Keratinocyte (primary cell): Measurements from ENCODE around the gene SAXO1. TPM values are rescaled to one million over a fixed set of nuclear protein-coding genes. Genes with fewer than 3 reads are reported as not detected.

Experiments
- DNase-seq: peaks from one replicate; pipeline ENCODE4 v3.0.0-alpha.2; 2011; ENCODE audit warnings: low read depth, missing footprints, low spot score
- FAIRE-seq: peaks from 2 replicates; lab custom pipeline; 2011; peaks lifted over from hg19 to GRCh38; lab: Jason Lieb, UNC
- H2AFZ ChIP-seq: 2 replicates; pipeline ENCODE4 v1.6.0; 2012; ENCODE audit warnings: low read length, control low read depth, inconsistent platforms; ENCODE audit not compliant: control insufficient read depth
- H3K27ac ChIP-seq: 2 replicates; pipeline ENCODE4 v1.5.1; 2011; ENCODE audit warnings: low read length; ENCODE audit not compliant: control insufficient read depth, insufficient read depth
- H3K27me3 ChIP-seq: 3 replicates; pipeline ENCODE4 v1.6.0; 2011; ENCODE audit warnings: low read length; ENCODE audit not compliant: control insufficient read depth, insufficient read depth; ENCODE audit errors: extremely low read depth
- H3K36me3 ChIP-seq, 2 experiments: 2 replicates in 1 of 2; 3 replicates in 1 of 2; pipeline ENCODE4 v1.5.1; 2011; ENCODE audit warnings: low read length in 2 of 2, mild to moderate bottlenecking in 1 of 2; ENCODE audit not compliant: control insufficient read depth in 2 of 2, insufficient read depth in 2 of 2; ENCODE audit errors: extremely low read depth in 1 of 2
- H3K4me1 ChIP-seq: 3 replicates; pipeline ENCODE4 v1.5.1; 2011; ENCODE audit warnings: low read length; ENCODE audit not compliant: control insufficient read depth, insufficient read depth; ENCODE audit errors: extremely low read depth
- H3K4me2 ChIP-seq: 3 replicates; pipeline ENCODE4 v1.6.0; 2011; ENCODE audit warnings: low read depth, low read length; ENCODE audit not compliant: control insufficient read depth, insufficient read depth; ENCODE audit errors: extremely low read depth
- H3K4me3 ChIP-seq, 3 experiments: fragments of 200-600 bp in 1 of 3; sonication (generic) in 1 of 3; 2 replicates in 2 of 3; 3 replicates in 1 of 3; pipeline ENCODE4 v1.5.1; 2011 to 2016; ENCODE audit warnings: low read length in 3 of 3, mild to moderate bottlenecking in 3 of 3, control low read depth in 2 of 3, inconsistent platforms in 1 of 3, low read depth in 1 of 3, mixed read lengths in 1 of 3, mixed run types in 1 of 3, moderate library complexity in 1 of 3; ENCODE audit not compliant: control insufficient read depth in 2 of 3, insufficient read depth in 2 of 3; ENCODE audit errors: extremely low read depth in 1 of 3
- H3K79me2 ChIP-seq: 2 replicates; pipeline ENCODE4 v1.6.0; 2012; ENCODE audit warnings: low read length; ENCODE audit not compliant: control insufficient read depth, insufficient read depth
- H3K9ac ChIP-seq: 3 replicates; pipeline ENCODE4 v1.6.0; 2011; ENCODE audit warnings: low read length; ENCODE audit not compliant: control insufficient read depth, insufficient read depth; ENCODE audit errors: extremely low read depth
- H3K9me1 ChIP-seq: 3 replicates; pipeline ENCODE4 v1.6.0; 2011; ENCODE audit warnings: low read length; ENCODE audit not compliant: control insufficient read depth, insufficient read depth; ENCODE audit errors: extremely low read depth
- H3K9me3 ChIP-seq: 2 replicates; pipeline ENCODE4 v1.5.1; 2012; ENCODE audit warnings: low read depth, low read length; ENCODE audit not compliant: control insufficient read depth
- H4K20me1 ChIP-seq: 3 replicates; pipeline ENCODE4 v1.6.0; 2011; ENCODE audit warnings: low read length; ENCODE audit not compliant: control insufficient read depth, insufficient read depth; ENCODE audit errors: extremely low read depth
- EZH2 ChIP-seq: IDR thresholded peaks from one replicate; pipeline ENCODE4 v1.6.1; 2012; ENCODE audit warnings: inconsistent platforms, mild to moderate bottlenecking, low read length, moderate library complexity
- dilution Hi-C: fragments of 300-500 bp; cut with MboI; formaldehyde crosslinking; loops from one replicate; pipeline ENCODE4 v1.7.0; 2020; ENCODE audit warnings: low sequenced_read_pairs; ENCODE audit not compliant: extremely low pct_ligation_motif_present
- polyA plus RNA-seq, 5 experiments: library from polyadenylated mRNA; depleted of rRNA in 3 of 5; stranded (reverse) in 3 of 5; stranded (forward) in 1 of 5; unstranded in 1 of 5; fragments of >200 nt; gene quantifications; 1 replicate in 1 of 5; 2 replicates in 3 of 5; 3 replicates in 1 of 5; pipeline versions ENCODE4 v1.2.1 to v1.2.3, GENCODE V29; 2011 to 2012; ENCODE audit warnings: missing spikeins in 2 of 5, low read depth in 1 of 5, low replicate concordance in 1 of 5
- TF ChIP-seq, protein P1 (sequence below), 3 experiments: IDR thresholded peaks in 1 of 3; conservative IDR thresholded peaks in 1 of 3; optimal IDR thresholded peaks in 1 of 3; 2 replicates in 2 of 3; 3 replicates in 1 of 3; pipeline versions ENCODE3 to v1.5.1; 2011; ENCODE audit warnings: low read length in 3 of 3, mild to moderate bottlenecking in 3 of 3, moderate library complexity in 2 of 3, control low read depth in 1 of 3, inconsistent platforms in 1 of 3; ENCODE audit not compliant: insufficient read depth in 2 of 3; ENCODE audit errors: extremely low read depth in 1 of 3

The SAXO1 gene
- polyA plus RNA-seq, 1 donor (not counting 4 experiments of a cell fraction or from before 2014, with no cell fraction given), result not detected

DNA sequence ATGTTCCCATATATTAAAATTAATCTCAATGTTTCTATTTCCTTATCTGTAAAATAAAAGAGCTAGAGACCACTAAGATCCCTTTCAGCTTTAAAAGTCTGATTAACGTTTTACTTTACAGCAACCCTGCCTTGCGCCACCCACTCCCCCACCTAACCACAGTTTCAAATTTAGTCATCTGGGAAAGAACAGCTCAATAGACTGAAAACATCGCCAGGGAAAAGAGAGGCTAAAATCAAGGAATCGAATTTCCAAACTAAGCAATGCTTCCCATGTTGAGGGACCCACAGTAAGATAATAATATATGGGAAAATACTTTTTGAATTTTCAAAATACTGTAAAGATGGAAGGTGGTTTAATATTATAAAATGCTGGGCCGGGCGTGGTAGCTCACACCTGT lies 6.6 kb downstream of the SAXO1 start:
- Histone ChIP-seq H2AFZ (no peak overlapping the region), H3K9me3 (no peaks in the 10 kb centered on the region), H3K4me1 (no peaks in the 10 kb centered on the region), H3K36me3 (no peaks in the 10 kb centered on the region), H4K20me1 (no peaks in the 10 kb centered on the region), H3K9me1 (no peaks in the 10 kb centered on the region), H3K4me3 (no peak overlapping the region), H3K79me2 (no peaks in the 10 kb centered on the region), H3K4me2 (no peak overlapping the region), H3K9ac (no peak overlapping the region), H3K27me3 (no peaks in the 10 kb centered on the region), H3K27ac (no peak overlapping the region)
- TF ChIP-seq EZH2, result no peak
- TF ChIP-seq, protein P1, sequence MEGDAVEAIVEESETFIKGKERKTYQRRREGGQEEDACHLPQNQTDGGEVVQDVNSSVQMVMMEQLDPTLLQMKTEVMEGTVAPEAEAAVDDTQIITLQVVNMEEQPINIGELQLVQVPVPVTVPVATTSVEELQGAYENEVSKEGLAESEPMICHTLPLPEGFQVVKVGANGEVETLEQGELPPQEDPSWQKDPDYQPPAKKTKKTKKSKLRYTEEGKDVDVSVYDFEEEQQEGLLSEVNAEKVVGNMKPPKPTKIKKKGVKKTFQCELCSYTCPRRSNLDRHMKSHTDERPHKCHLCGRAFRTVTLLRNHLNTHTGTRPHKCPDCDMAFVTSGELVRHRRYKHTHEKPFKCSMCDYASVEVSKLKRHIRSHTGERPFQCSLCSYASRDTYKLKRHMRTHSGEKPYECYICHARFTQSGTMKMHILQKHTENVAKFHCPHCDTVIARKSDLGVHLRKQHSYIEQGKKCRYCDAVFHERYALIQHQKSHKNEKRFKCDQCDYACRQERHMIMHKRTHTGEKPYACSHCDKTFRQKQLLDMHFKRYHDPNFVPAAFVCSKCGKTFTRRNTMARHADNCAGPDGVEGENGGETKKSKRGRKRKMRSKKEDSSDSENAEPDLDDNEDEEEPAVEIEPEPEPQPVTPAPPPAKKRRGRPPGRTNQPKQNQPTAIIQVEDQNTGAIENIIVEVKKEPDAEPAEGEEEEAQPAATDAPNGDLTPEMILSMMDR (optimal IDR thresholded peaks at IDR 0.05 in 1 of 3, IDR thresholded peaks at IDR 0.05 in 1 of 3, conservative IDR thresholded peaks at IDR 0.05 in 1 of 3; ENCODE audit: extremely low read depth in 1 of 3, insufficient read depth in 2 of 3, low read length in 3 of 3), result no peak
- dilution Hi-C loops, result no loop called here
- FAIRE-seq (no peak), DNase-seq (no peak)

- H3K9ac ChIP-seq, result no peak overlapping the region
- H3K4me2 ChIP-seq, result no peak overlapping the region
- H3K27me3 ChIP-seq, result no peaks in the 10 kb centered on the region
- no peak overlapping the region for H3K27ac ChIP-seq
- no peaks in the 10 kb centered on the region for H3K4me1 ChIP-seq
- no peaks in the 10 kb centered on the region for H3K9me3 ChIP-seq
- TF ChIP-seq, protein P1 (optimal IDR thresholded peaks at IDR 0.05 in 1 of 3, IDR thresholded peaks at IDR 0.05 in 1 of 3, conservative IDR thresholded peaks at IDR 0.05 in 1 of 3; ENCODE audit: extremely low read depth in 1 of 3, insufficient read depth in 2 of 3, low read length in 3 of 3), result no peak
- TF ChIP-seq EZH2, result no peak
- no peak for FAIRE-seq
- no peak for DNase-seq
- no peak overlapping the region for H2AFZ ChIP-seq
- no peaks in the 10 kb centered on the region for H3K9me1 ChIP-seq
- no peaks in the 10 kb centered on the region for H4K20me1 ChIP-seq
- H3K79me2 ChIP-seq, result no peaks in the 10 kb centered on the region
- H3K4me3 ChIP-seq, result no peak overlapping the region
- dilution Hi-C loops, result no loop called here
- H3K36me3 ChIP-seq, result no peaks in the 10 kb centered on the region
Observed at GRCh38 chr9:19023078-19023477, 9.9 kb downstream of the SAXO1 start.
